ENCODE data around the gene PRLH. TPM values are rescaled to one million over a fixed set of nuclear protein-coding genes. Genes with fewer than 3 reads are reported as not detected.

Gene PRLH
- total and polyA plus RNA-seq, 2 donors (not counting 1 experiment from before 2014, with no cell fraction given), result not detected

DNA sequence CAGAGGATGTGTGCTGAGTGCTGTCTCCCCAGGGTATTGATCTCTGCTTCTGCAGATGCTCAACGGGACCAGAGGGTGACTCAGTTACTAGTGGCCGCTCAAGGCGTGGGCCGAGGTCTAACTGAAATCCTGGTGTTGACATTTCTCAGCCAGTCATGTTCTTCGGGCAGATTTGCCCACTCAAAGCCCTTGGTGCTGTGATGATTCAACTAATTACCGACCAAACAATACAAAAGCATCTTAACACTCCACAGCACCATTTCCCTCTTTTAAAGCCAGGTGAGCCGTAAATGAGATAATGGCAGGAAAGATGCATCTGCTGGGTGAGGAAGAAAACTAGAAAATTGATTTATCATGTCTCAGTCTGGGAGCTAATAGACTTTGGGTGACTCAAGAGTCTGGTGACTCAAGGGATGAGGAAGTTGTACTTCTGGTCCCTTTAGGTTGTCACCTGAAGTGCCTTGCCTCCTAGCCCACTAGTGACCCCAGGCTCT is 32.7 kb upstream of the PRLH start:
- DNase-seq (ENCODE audit: low read depth in 2 of 2), result peak in 1 of 2 donors; percentile 75
- H3K79me2 ChIP-seq (ENCODE audit: control insufficient read depth, insufficient read depth, low read length), result no peaks in the 10 kb centered on the region

DNA sequence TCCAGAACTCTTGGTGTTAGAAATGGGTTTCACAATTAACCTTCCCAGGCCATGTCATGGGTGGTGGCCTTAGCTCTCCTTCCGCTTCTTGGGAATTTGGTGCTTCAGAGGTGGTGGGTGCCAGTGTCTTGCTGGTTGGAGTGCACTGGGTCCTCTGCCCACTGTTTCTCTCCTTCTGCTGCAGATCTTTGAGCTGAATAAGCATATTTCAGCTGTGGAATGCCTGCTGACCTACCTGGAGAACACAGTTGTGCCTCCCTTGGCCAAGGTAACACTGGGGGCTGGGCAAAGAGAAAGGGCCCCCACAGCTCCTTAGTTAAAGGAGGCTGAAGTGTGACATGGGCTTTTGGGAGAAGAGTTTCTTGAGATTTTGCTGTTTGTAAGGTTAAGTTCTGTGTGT is 32.0 kb upstream of the PRLH start:
- no peak for DNase-seq (ENCODE audit: low read depth in 2 of 2)
- no peaks in the 10 kb centered on the region for H3K36me3 ChIP-seq (ENCODE audit: control insufficient read depth, insufficient read depth, low read length)
- H2AFZ ChIP-seq (ENCODE audit: low read length), result no peak overlapping the region
- no peak overlapping the region for H3K4me2 ChIP-seq (ENCODE audit: extremely low read depth, insufficient read depth, low read length)
- H3K4me1 ChIP-seq (ENCODE audit: control insufficient read depth, extremely low read depth, insufficient read depth, low read length), result no peaks in the 10 kb centered on the region
- H3K9me3 ChIP-seq (ENCODE audit: control insufficient read depth, insufficient read depth, low read depth, low read length), result no peaks in the 10 kb centered on the region
- no peak overlapping the region for H3K9ac ChIP-seq (ENCODE audit: insufficient read depth, low read length)
- no peaks in the 10 kb centered on the region for H3K27me3 ChIP-seq (ENCODE audit: control insufficient read depth, insufficient read depth, low read length)
- TF ChIP-seq EZH2 (IDR thresholded peaks at IDR 0.05; ENCODE audit: low read length, missing control alignments), result no peak
- TF ChIP-seq, protein P1, sequence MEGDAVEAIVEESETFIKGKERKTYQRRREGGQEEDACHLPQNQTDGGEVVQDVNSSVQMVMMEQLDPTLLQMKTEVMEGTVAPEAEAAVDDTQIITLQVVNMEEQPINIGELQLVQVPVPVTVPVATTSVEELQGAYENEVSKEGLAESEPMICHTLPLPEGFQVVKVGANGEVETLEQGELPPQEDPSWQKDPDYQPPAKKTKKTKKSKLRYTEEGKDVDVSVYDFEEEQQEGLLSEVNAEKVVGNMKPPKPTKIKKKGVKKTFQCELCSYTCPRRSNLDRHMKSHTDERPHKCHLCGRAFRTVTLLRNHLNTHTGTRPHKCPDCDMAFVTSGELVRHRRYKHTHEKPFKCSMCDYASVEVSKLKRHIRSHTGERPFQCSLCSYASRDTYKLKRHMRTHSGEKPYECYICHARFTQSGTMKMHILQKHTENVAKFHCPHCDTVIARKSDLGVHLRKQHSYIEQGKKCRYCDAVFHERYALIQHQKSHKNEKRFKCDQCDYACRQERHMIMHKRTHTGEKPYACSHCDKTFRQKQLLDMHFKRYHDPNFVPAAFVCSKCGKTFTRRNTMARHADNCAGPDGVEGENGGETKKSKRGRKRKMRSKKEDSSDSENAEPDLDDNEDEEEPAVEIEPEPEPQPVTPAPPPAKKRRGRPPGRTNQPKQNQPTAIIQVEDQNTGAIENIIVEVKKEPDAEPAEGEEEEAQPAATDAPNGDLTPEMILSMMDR (conservative IDR thresholded peaks at IDR 0.05 in 1 of 2, IDR thresholded peaks at IDR 0.05 in 1 of 2; ENCODE audit: low read depth in 1 of 2, low read length in 2 of 2), result no peak
- no peaks in the 10 kb centered on the region for H4K20me1 ChIP-seq (ENCODE audit: control insufficient read depth, extremely low read depth, insufficient read depth, low read length)
- H3K27ac ChIP-seq (ENCODE audit: insufficient read depth, low read length), result no peak overlapping the region
- H3K4me3 ChIP-seq (replicated peaks in 1 of 4; ENCODE audit: control extremely low read depth in 1 of 4, insufficient read depth in 1 of 4, low read depth in 3 of 4, low read length in 4 of 4), result no peak overlapping the region
- no peaks in the 10 kb centered on the region for H3K79me2 ChIP-seq (ENCODE audit: control insufficient read depth, insufficient read depth, low read length)

More for the DNA sequence above, 32.7 kb upstream of the PRLH start:
- no peak overlapping the region for H3K4me2 ChIP-seq (ENCODE audit: extremely low read depth, insufficient read depth, low read length)
- H2AFZ ChIP-seq (ENCODE audit: low read length), result no peak overlapping the region
- H3K27ac ChIP-seq (ENCODE audit: insufficient read depth, low read length), result no peak overlapping the region
- no peaks in the 10 kb centered on the region for H3K27me3 ChIP-seq (ENCODE audit: control insufficient read depth, insufficient read depth, low read length)
- no peak for TF ChIP-seq EZH2 (IDR thresholded peaks at IDR 0.05; ENCODE audit: low read length, missing control alignments)
- TF ChIP-seq, protein P1 (conservative IDR thresholded peaks at IDR 0.05 in 1 of 2, IDR thresholded peaks at IDR 0.05 in 1 of 2; ENCODE audit: low read depth in 1 of 2, low read length in 2 of 2), result no peak
- no peaks in the 10 kb centered on the region for H3K4me1 ChIP-seq (ENCODE audit: control insufficient read depth, extremely low read depth, insufficient read depth, low read length)
- no peaks in the 10 kb centered on the region for H4K20me1 ChIP-seq (ENCODE audit: control insufficient read depth, extremely low read depth, insufficient read depth, low read length)
- no peaks in the 10 kb centered on the region for H3K36me3 ChIP-seq (ENCODE audit: control insufficient read depth, insufficient read depth, low read length)
- H3K9me3 ChIP-seq (ENCODE audit: control insufficient read depth, insufficient read depth, low read depth, low read length), result no peaks in the 10 kb centered on the region
- no peak overlapping the region for H3K9ac ChIP-seq (ENCODE audit: insufficient read depth, low read length)
- H3K4me3 ChIP-seq (replicated peaks in 1 of 4; ENCODE audit: control extremely low read depth in 1 of 4, insufficient read depth in 1 of 4, low read depth in 3 of 4, low read length in 4 of 4), result no peak overlapping the region

DNA sequence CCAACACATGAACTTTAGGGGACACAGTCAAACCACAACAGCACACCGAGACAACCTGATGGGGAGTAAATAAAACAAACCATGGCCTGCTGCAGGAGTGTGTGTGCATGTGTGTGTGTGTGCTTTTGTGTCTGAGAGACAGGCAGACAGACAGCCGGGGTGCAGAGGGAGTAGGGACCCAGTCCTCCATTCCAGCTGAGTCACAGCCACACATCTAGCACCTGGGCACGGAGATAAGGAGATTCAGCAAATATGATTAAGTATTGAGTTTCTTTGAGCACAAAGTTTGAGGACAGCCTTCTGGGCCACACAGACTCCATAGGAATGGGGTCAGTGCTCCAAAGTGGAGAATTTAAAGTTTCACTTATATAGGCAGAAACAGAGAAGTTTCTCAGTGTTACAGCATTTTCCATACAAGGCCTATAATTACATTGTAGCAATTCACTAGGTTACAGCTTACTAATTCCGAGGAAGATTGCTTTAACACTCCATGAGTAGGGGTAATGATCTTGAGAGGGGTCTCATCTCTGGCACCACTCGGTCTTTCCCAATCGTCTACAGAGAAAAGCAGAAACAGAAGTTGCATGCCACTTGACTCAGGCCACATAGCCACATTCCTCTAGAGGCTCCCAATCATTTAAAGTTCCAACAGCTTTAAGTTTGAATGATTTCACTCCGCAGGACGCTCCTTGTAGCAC is 30.8 kb upstream of the PRLH start:
- H3K9ac ChIP-seq (ENCODE audit: insufficient read depth, low read length), result no peak overlapping the region

More for the DNA sequence above, 30.8 kb upstream of the PRLH start:
- H3K4me2 ChIP-seq (ENCODE audit: extremely low read depth, insufficient read depth, low read length), result no peak overlapping the region
- no peak overlapping the region for H3K27ac ChIP-seq (ENCODE audit: insufficient read depth, low read length)
- no peaks in the 10 kb centered on the region for H3K9me3 ChIP-seq (ENCODE audit: control insufficient read depth, insufficient read depth, low read depth, low read length)
- H3K4me1 ChIP-seq (ENCODE audit: control insufficient read depth, extremely low read depth, insufficient read depth, low read length), result peaks cover 1% of the 10 kb centered on the region
- no peak for DNase-seq (ENCODE audit: low read depth in 2 of 2)
- H3K36me3 ChIP-seq (ENCODE audit: control insufficient read depth, insufficient read depth, low read length), result no peaks in the 10 kb centered on the region
- no peaks in the 10 kb centered on the region for H3K27me3 ChIP-seq (ENCODE audit: control insufficient read depth, insufficient read depth, low read length)
- H3K4me3 ChIP-seq (replicated peaks in 1 of 4; ENCODE audit: control extremely low read depth in 1 of 4, insufficient read depth in 1 of 4, low read depth in 3 of 4, low read length in 4 of 4), result no peak overlapping the region
- no peak overlapping the region for H2AFZ ChIP-seq (ENCODE audit: low read length)
- no peaks in the 10 kb centered on the region for H3K79me2 ChIP-seq (ENCODE audit: control insufficient read depth, insufficient read depth, low read length)
- TF ChIP-seq EZH2 (IDR thresholded peaks at IDR 0.05; ENCODE audit: low read length, missing control alignments), result no peak
- TF ChIP-seq, protein P1 (conservative IDR thresholded peaks at IDR 0.05 in 1 of 2, IDR thresholded peaks at IDR 0.05 in 1 of 2; ENCODE audit: low read depth in 1 of 2, low read length in 2 of 2), result no peak
- no peaks in the 10 kb centered on the region for H4K20me1 ChIP-seq (ENCODE audit: control insufficient read depth, extremely low read depth, insufficient read depth, low read length)

Measured in fibroblast of lung (primary cell).